Fibroblast of lung (primary cell): ENCODE results near the gene SLC34A2.

Source experiments
- CTCF ChIP-seq, 2 donors: IDR thresholded peaks in 1 of 2; conservative IDR thresholded peaks in 1 of 2; 1 replicate in 1 of 2; 2 replicates in 1 of 2; pipeline ENCODE4 v1.5.1; 2011 to 2012; ENCODE audit warnings: low read length in 2 of 2, control low read depth in 1 of 2, inconsistent platforms in 1 of 2, low read depth in 1 of 2, mild to moderate bottlenecking in 1 of 2
- EZH2 ChIP-seq: IDR thresholded peaks from 2 replicates; pipeline ENCODE4 v1.5.1; 2012; ENCODE audit warnings: low read length, control low read depth, mild to moderate bottlenecking; ENCODE audit errors: missing control alignments

- TF ChIP-seq CTCF (conservative IDR thresholded peaks at IDR 0.05 in 1 of 2, IDR thresholded peaks at IDR 0.05 in 1 of 2; ENCODE audit: low read depth in 1 of 2, low read length in 2 of 2) = no peak
- TF ChIP-seq EZH2 = no peak
Observed at GRCh38 chr4:25651682-25652081, 4.0 kb upstream of the SLC34A2 start.
